Ovary (tissue), 9 donors: ENCODE results near the gene PSME1. TPM values are rescaled to one million over a fixed set of nuclear protein-coding genes. Genes with fewer than 3 reads are reported as not detected.

Source experiments
- DNase-seq, 5 donors: peaks; one replicate each; pipeline ENCODE4 v3.0.0-alpha.2; 2019 to 2020
- H3K27ac ChIP-seq, 2 donors: fragments of 200-600 bp; one replicate each; pipeline versions ENCODE4 v1.5.1 to v1.8.0; 2019 to 2022
- H3K27me3 ChIP-seq: fragments of 200-600 bp; one replicate; pipeline ENCODE4 v1.8.0; 2022
- H3K36me3 ChIP-seq: fragments of 200-600 bp; sonication (generic); one replicate; pipeline ENCODE4 v1.5.1; 2019
- H3K4me1 ChIP-seq: one replicate; pipeline ENCODE4 v1.8.1; 2013; ENCODE audit warnings: mild to moderate bottlenecking, moderate library complexity; ENCODE audit not compliant: insufficient read depth
- H3K4me3 ChIP-seq: fragments of 200-600 bp; sonication (generic); one replicate; pipeline ENCODE4 v1.5.1; 2017
- H3K9me3 ChIP-seq, 2 donors: fragments of 200-600 bp in 1 of 2; sonication (generic) in 1 of 2; one replicate each; pipeline versions ENCODE4 v1.5.1 to v1.8.1; 2013 to 2019; ENCODE audit warnings: mild to moderate bottlenecking in 1 of 2, moderate library complexity in 1 of 2
- EP300 ChIP-seq: sonication (generic); formaldehyde crosslinking; IDR thresholded peaks from one replicate; pipeline ENCODE4 v1.6.1; 2017; ENCODE audit warnings: antibody characterized with exemption
- POLR2A ChIP-seq: fragments of 450-650 bp; IDR thresholded peaks from one replicate; pipeline ENCODE4 v1.6.1; 2017; ENCODE audit warnings: antibody characterized with exemption, mild to moderate bottlenecking, moderate library complexity
- WGBS, 3 donors: extraction: QIAGEN DNeasy Blood & Tissue Kit in 1 of 3; methylation state at CpG; one replicate each; pipeline versions ENCODE4 v1.1.5 to v1.1.7; 2013 to 2017; 5-methylcytosine and 5-hydroxymethylcytosine counted together
- intact Hi-C, 4 donors: fragments of 100-400 bp; cut with DNase I; formaldehyde crosslinking; loops; one replicate each; pipeline versions ENCODE4 v1.11.0 to v1.15.1; 2022 to 2023
- microRNA-seq, 3 donors: library from miRNA; unstranded; fragments of <30 nt; microRNA quantifications; one replicate each; pipeline versions ENCODE4 to v1.2.0, GENCODE V29; 2019 to 2020
- polyA plus RNA-seq, 2 donors: library from polyadenylated mRNA; stranded (reverse); fragments of 200-250 nt in 1 of 2; fragments of 350-450 nt in 1 of 2; fragmentation: Illumina TruSeq in 1 of 2; extraction: RNeasy Lipid Tissue Mini Kit (QIAGEN cat#74804) in 1 of 2; gene quantifications; one replicate each; pipeline ENCODE4 v1.2.3, GENCODE V29; 2013 to 2014
- small RNA-seq: library from RNA; depleted of rRNA; stranded (forward); fragments of <200 nt; gene quantifications from one replicate; pipeline ENCODE3, GENCODE V24; 2016
- total RNA-seq, 7 donors: library from RNA; depleted of rRNA in 2 of 7; stranded (reverse); fragments of >200 nt in 2 of 7; fragmentation: NEBNext Ultra II Directional in 3 of 7; extraction: Animal tissue kit (Norgen Biotek cat#: 25700) in 3 of 7; gene quantifications; one replicate each; pipeline versions ENCODE4 v1.1.0 to v1.2.4, GENCODE V29; 2016 to 2023
- TF ChIP-seq, protein P1 (sequence below), 3 donors: fragments of 450-650 bp in 2 of 3; fragments of 200-600 bp in 1 of 3; IDR thresholded peaks; one replicate each; pipeline versions ENCODE4 v1.5.1 to v1.8.0; 2016 to 2022; ENCODE audit warnings: antibody characterized with exemption in 3 of 3, mild to moderate bottlenecking in 1 of 3
- donor health status: DM: no; HTN: no; CAD: no; lungs with moderate emphysema.
- donor health status: DM: no; HTN: no; CAD: no.
- donor health status: Bipolar disorder and iron deficiency.
- donor health status: DM: yes; HTN: yes; CAD: no.
- donor health status: DM: no; HTN: no; CAD: no.
- donor health status: DM: yes; HTN: yes; CAD: no.

PSME1 gene
- total and polyA plus RNA-seq, 9 donors = 93.6 to 261 (median 177) TPM

DNA sequence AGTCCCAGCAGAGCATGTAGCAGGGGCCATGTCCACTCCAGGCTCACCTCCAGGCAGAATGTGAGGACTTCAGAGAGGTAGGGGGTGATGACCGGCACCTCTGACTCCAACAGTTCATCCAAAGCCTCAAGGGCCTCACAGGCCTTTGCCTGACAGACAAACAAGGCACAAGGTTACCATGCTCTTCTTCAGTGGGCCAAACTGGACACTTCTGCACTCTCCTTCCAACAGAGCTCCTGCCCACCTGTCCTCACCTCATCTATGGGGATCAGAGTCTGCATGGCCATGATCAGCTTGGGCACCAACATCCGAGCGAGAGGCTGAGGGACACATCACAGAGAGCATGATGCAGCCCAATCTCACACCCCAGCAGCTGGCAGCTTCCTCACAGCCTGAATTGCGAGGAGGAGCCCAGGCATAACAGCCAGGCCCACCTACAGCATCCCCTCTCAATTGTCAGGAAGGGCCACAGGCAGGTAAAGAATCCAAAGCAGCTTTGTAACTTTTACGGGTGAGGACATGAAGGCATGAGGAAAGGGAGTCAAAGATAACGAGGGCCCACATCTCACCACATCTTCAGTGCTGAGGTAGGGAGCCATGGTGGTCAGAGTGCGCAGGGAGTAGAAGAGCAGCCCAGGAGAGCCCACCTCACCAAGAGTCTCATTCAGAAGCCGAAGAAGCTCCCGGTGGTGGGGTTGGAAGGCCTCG is 51.0 kb downstream of the PSME1 start:
- no peak overlapping the region for H3K27ac ChIP-seq
- peaks cover 2% of the 10 kb centered on the region for H3K4me1 ChIP-seq
- no peak for TF ChIP-seq EP300
- TF ChIP-seq POLR2A = no peak
- TF ChIP-seq, protein P1, sequence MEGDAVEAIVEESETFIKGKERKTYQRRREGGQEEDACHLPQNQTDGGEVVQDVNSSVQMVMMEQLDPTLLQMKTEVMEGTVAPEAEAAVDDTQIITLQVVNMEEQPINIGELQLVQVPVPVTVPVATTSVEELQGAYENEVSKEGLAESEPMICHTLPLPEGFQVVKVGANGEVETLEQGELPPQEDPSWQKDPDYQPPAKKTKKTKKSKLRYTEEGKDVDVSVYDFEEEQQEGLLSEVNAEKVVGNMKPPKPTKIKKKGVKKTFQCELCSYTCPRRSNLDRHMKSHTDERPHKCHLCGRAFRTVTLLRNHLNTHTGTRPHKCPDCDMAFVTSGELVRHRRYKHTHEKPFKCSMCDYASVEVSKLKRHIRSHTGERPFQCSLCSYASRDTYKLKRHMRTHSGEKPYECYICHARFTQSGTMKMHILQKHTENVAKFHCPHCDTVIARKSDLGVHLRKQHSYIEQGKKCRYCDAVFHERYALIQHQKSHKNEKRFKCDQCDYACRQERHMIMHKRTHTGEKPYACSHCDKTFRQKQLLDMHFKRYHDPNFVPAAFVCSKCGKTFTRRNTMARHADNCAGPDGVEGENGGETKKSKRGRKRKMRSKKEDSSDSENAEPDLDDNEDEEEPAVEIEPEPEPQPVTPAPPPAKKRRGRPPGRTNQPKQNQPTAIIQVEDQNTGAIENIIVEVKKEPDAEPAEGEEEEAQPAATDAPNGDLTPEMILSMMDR (IDR thresholded peaks at IDR 0.05) = no peak
- WGBS, 3 donors = 87 to 94% (median 88%) methylated on average over 10 of the region's 10 CpGs
- intact Hi-C loops = no loop called here
- no peaks in the 10 kb centered on the region for H3K9me3 ChIP-seq
- no peaks in the 10 kb centered on the region for H3K36me3 ChIP-seq
- DNase-seq = no peak
- no peak overlapping the region for H3K4me3 ChIP-seq
- H3K27me3 ChIP-seq = no peaks in the 10 kb centered on the region

DNA sequence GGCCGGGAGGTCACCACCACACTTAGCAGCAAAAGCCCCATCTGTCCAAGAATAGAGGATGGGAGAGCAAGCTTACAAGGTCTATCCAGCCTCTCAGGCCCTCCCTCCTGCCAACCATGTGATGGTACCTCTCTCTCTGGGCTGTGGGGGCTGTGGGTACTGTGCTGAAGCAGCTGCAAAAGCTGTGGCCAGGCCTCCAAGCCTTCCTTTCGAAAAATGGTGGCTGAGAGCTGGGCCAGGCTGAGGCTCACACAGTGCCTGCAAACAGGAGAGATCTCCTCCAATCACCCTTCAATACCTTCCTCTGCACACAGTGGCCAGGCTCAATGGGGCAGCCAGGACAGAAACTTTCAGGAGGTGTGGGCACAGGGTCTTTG is 51.5 kb downstream of the PSME1 start:
- no peak overlapping the region for H3K27ac ChIP-seq

More for the DNA sequence above, 51.5 kb downstream of the PSME1 start:
- no peaks in the 10 kb centered on the region for H3K9me3 ChIP-seq
- H3K4me1 ChIP-seq = peaks cover 2% of the 10 kb centered on the region
- TF ChIP-seq POLR2A = no peak
- TF ChIP-seq EP300 = no peak
- TF ChIP-seq, protein P1 (IDR thresholded peaks at IDR 0.05) = no peak
- WGBS, 3 donors = 70 to 82% (median 72%) methylated on average over 2 of the region's 2 CpGs
- no peak overlapping the region for H3K4me3 ChIP-seq
- no peak for DNase-seq
- H3K27me3 ChIP-seq = no peaks in the 10 kb centered on the region
- no peaks in the 10 kb centered on the region for H3K36me3 ChIP-seq
- intact Hi-C loops = no loop called here

Small RNA genes within 50 kb of the gene (microRNA-seq; reads per million reads assigned to microRNA genes)
- gene MIR7703 = 0 reads per million in 3 donors

Small RNA genes within 50 kb of the gene (small RNA-seq; reads per million reads assigned to genes)
- gene IPO4 (not detected), gene IRF9 (not detected), gene RNA5SP383 (0.15 reads per million)

Other genes starting within 250 kb of the PSME1 start
Only the 30 nearest of the 31 such genes appear.
- 10 to 100 TPM; 16.6 to 38.7 (median 25.4) TPM for gene DHRS4, start 182.4 kb upstream of the PSME1 start, total RNA-seq
- 10 to 100 TPM; 25.2 to 38.8 TPM for gene DHRS4, start 182.4 kb upstream of the PSME1 start, polyA plus RNA-seq
- 10 to 100 TPM in 6 of 7 donors, 1 to 10 TPM in 1; 7.7 to 33.1 (median 19.5) TPM for gene DHRS4L2, start 147.3 kb upstream of the PSME1 start, total RNA-seq
- gene DHRS4L2, start 147.3 kb upstream of the PSME1 start, polyA plus RNA-seq = 10 to 100 TPM; 17.6 to 20.3 TPM
- gene CARMIL3, start 84.2 kb upstream of the PSME1 start, total RNA-seq = 1 to 10 TPM in 1 of 7 donors, under 1 TPM in 5, not detected in 1; 0.08 to 1.3 (median 0.37) TPM
- gene CARMIL3, start 84.2 kb upstream of the PSME1 start, polyA plus RNA-seq = under 1 TPM; 0.08 to 0.10 TPM
- under 1 TPM in 1 of 7 donors, not detected in 6; 0.71 TPM for gene CPNE6, start 64.6 kb upstream of the PSME1 start, total RNA-seq
- gene CPNE6, start 64.6 kb upstream of the PSME1 start, polyA plus RNA-seq = under 1 TPM; 0.08 to 0.55 TPM
- gene PCK2, start 41.9 kb upstream of the PSME1 start, total RNA-seq = 10 to 100 TPM in 1 of 7 donors, 1 to 10 TPM in 6; 2.4 to 66.8 (median 5.4) TPM
- gene PCK2, start 41.9 kb upstream of the PSME1 start, polyA plus RNA-seq = 1 to 10 TPM; 3.1 to 5.6 TPM
- 10 to 100 TPM; 34.7 to 71.4 (median 51.5) TPM for gene DCAF11, start 21.4 kb upstream of the PSME1 start, total RNA-seq
- 10 to 100 TPM; 38.7 to 62.4 TPM for gene DCAF11, start 21.4 kb upstream of the PSME1 start, polyA plus RNA-seq
- gene NRL, start 21.2 kb upstream of the PSME1 start, total RNA-seq = 1 to 10 TPM; 1.0 to 4.1 (median 2.8) TPM
- gene NRL, start 21.2 kb upstream of the PSME1 start, polyA plus RNA-seq = 1 to 10 TPM in 1 of 2 donors, under 1 TPM in 1; 0.78 to 2.8 TPM
- gene FITM1, start 5.5 kb upstream of the PSME1 start, total RNA-seq = 1 to 10 TPM in 1 of 7 donors, under 1 TPM in 4, not detected in 2; 0.57 to 1.2 (median 0.77) TPM
- gene FITM1, start 5.5 kb upstream of the PSME1 start, polyA plus RNA-seq = under 1 TPM in 1 of 2 donors, not detected in 1; 0.80 TPM
- 10 to 100 TPM; 13.0 to 26.3 (median 17.3) TPM for gene EMC9, start 5.4 kb downstream of the PSME1 start, total RNA-seq
- 10 to 100 TPM in 1 of 2 donors, 1 to 10 TPM in 1; 5.1 to 30.7 TPM for gene EMC9, start 5.4 kb downstream of the PSME1 start, polyA plus RNA-seq
- 100 to 1,000 TPM in 3 of 7 donors, 10 to 100 TPM in 4; 34.7 to 129 (median 95.6) TPM for gene PSME2, start 10.4 kb downstream of the PSME1 start, total RNA-seq
- 100 to 1,000 TPM in 1 of 2 donors, 10 to 100 TPM in 1; 82.5 to 160 TPM for gene PSME2, start 10.4 kb downstream of the PSME1 start, polyA plus RNA-seq
- gene RNF31, start 11.3 kb downstream of the PSME1 start, total RNA-seq = 10 to 100 TPM; 19.2 to 74.4 (median 61.4) TPM
- 10 to 100 TPM; 36.1 to 40.0 TPM for gene RNF31, start 11.3 kb downstream of the PSME1 start, polyA plus RNA-seq
- gene IRF9, start 25.1 kb downstream of the PSME1 start, total RNA-seq = 100 to 1,000 TPM in 1 of 7 donors, 10 to 100 TPM in 6; 31.6 to 151 (median 72.7) TPM
- gene IRF9, start 25.1 kb downstream of the PSME1 start, polyA plus RNA-seq = 100 to 1,000 TPM in 1 of 2 donors, 10 to 100 TPM in 1; 87.4 to 212 TPM
- gene REC8, start 35.9 kb downstream of the PSME1 start, total RNA-seq = 10 to 100 TPM in 4 of 7 donors, 1 to 10 TPM in 3; 6.2 to 75.4 (median 13.5) TPM
- 1 to 10 TPM; 4.9 to 5.1 TPM for gene REC8, start 35.9 kb downstream of the PSME1 start, polyA plus RNA-seq
- gene IPO4, start 52.6 kb downstream of the PSME1 start, total RNA-seq = 10 to 100 TPM; 12.3 to 50.9 (median 34.0) TPM
- 10 to 100 TPM in 1 of 2 donors, 1 to 10 TPM in 1; 5.6 to 11.3 TPM for gene IPO4, start 52.6 kb downstream of the PSME1 start, polyA plus RNA-seq
- gene TM9SF1, start 59.2 kb downstream of the PSME1 start, total RNA-seq = 10 to 100 TPM; 34.9 to 65.6 (median 44.9) TPM
- 10 to 100 TPM; 32.3 to 40.0 TPM for gene TM9SF1, start 59.2 kb downstream of the PSME1 start, polyA plus RNA-seq
- gene TSSK4, start 69.5 kb downstream of the PSME1 start, total RNA-seq = 1 to 10 TPM in 2 of 7 donors, under 1 TPM in 2, not detected in 3; 0.45 to 1.1 (median 0.90) TPM
- under 1 TPM in 1 of 2 donors, not detected in 1; 0.06 TPM for gene TSSK4, start 69.5 kb downstream of the PSME1 start, polyA plus RNA-seq
- 10 to 100 TPM; 26.8 to 57.5 (median 41.0) TPM for gene CHMP4A, start 77.3 kb downstream of the PSME1 start, total RNA-seq
- 100 to 1,000 TPM in 1 of 2 donors, 10 to 100 TPM in 1; 56.1 to 105 TPM for gene CHMP4A, start 77.3 kb downstream of the PSME1 start, polyA plus RNA-seq
- gene MDP1, start 79.9 kb downstream of the PSME1 start, total RNA-seq = 10 to 100 TPM; 15.5 to 27.7 (median 18.1) TPM
- 10 to 100 TPM; 19.4 to 32.6 TPM for gene MDP1, start 79.9 kb downstream of the PSME1 start, polyA plus RNA-seq
- 100 to 1,000 TPM in 6 of 7 donors, 10 to 100 TPM in 1; 69.7 to 155 (median 124) TPM for gene NEDD8, start 96.2 kb downstream of the PSME1 start, total RNA-seq
- 100 to 1,000 TPM; 180 to 301 TPM for gene NEDD8, start 96.2 kb downstream of the PSME1 start, polyA plus RNA-seq
- 10 to 100 TPM; 46.2 to 64.7 (median 57.7) TPM for gene GMPR2, start 96.7 kb downstream of the PSME1 start, total RNA-seq
- 10 to 100 TPM; 66.3 to 85.7 TPM for gene GMPR2, start 96.7 kb downstream of the PSME1 start, polyA plus RNA-seq
- gene TINF2, start 106.4 kb downstream of the PSME1 start, total RNA-seq = 10 to 100 TPM; 45.8 to 87.2 (median 58.5) TPM
- gene TINF2, start 106.4 kb downstream of the PSME1 start, polyA plus RNA-seq = 10 to 100 TPM; 36.5 to 72.0 TPM
- 100 to 1,000 TPM in 1 of 7 donors, 1 to 10 TPM in 6; 3.1 to 152 (median 8.0) TPM for gene TGM1, start 127.0 kb downstream of the PSME1 start, total RNA-seq
- gene TGM1, start 127.0 kb downstream of the PSME1 start, polyA plus RNA-seq = 1 to 10 TPM; 1.1 to 1.7 TPM
- 10 to 100 TPM; 19.7 to 48.3 (median 23.2) TPM for gene RABGGTA, start 135.4 kb downstream of the PSME1 start, total RNA-seq
- gene RABGGTA, start 135.4 kb downstream of the PSME1 start, polyA plus RNA-seq = 10 to 100 TPM in 1 of 2 donors, 1 to 10 TPM in 1; 7.9 to 20.1 TPM
- 10 to 100 TPM; 16.0 to 35.6 (median 21.4) TPM for gene DHRS1, start 163.6 kb downstream of the PSME1 start, total RNA-seq
- gene DHRS1, start 163.6 kb downstream of the PSME1 start, polyA plus RNA-seq = 10 to 100 TPM; 12.8 to 17.9 TPM
- gene NOP9, start 163.7 kb downstream of the PSME1 start, total RNA-seq = 10 to 100 TPM; 12.0 to 28.6 (median 22.5) TPM
- 10 to 100 TPM in 1 of 2 donors, 1 to 10 TPM in 1; 9.2 to 22.1 TPM for gene NOP9, start 163.7 kb downstream of the PSME1 start, polyA plus RNA-seq
- gene CIDEB, start 171.8 kb downstream of the PSME1 start, total RNA-seq = 10 to 100 TPM; 13.8 to 38.4 (median 22.6) TPM
- 10 to 100 TPM; 17.1 to 29.0 TPM for gene CIDEB, start 171.8 kb downstream of the PSME1 start, polyA plus RNA-seq
- 10 to 100 TPM in 1 of 7 donors, 1 to 10 TPM in 6; 4.5 to 10.1 (median 5.5) TPM for gene LTB4R2, start 173.9 kb downstream of the PSME1 start, total RNA-seq
- gene LTB4R2, start 173.9 kb downstream of the PSME1 start, polyA plus RNA-seq = 1 to 10 TPM in 1 of 2 donors, under 1 TPM in 1; 0.85 to 1.8 TPM
- gene LTB4R, start 175.3 kb downstream of the PSME1 start, total RNA-seq = 1 to 10 TPM; 4.4 to 9.4 (median 7.7) TPM
- 1 to 10 TPM; 2.9 to 7.1 TPM for gene LTB4R, start 175.3 kb downstream of the PSME1 start, polyA plus RNA-seq
- 10 to 100 TPM in 5 of 7 donors, 1 to 10 TPM in 2; 7.8 to 33.3 (median 11.3) TPM for gene ADCY4, start 198.9 kb downstream of the PSME1 start, total RNA-seq
- gene ADCY4, start 198.9 kb downstream of the PSME1 start, polyA plus RNA-seq = 10 to 100 TPM; 15.0 to 19.7 TPM
- 1 to 10 TPM in 5 of 7 donors, under 1 TPM in 2; 0.61 to 3.2 (median 1.1) TPM for gene RIPK3, start 203.8 kb downstream of the PSME1 start, total RNA-seq
- gene RIPK3, start 203.8 kb downstream of the PSME1 start, polyA plus RNA-seq = 1 to 10 TPM; 1.5 to 2.8 TPM